Right lobe of liver (tissue), 4 donors: Measurements from ENCODE around the gene SHLD1.

Source experiments
- CTCF ChIP-seq, 4 donors: fragments of 200-600 bp in 3 of 4; fragments of 450-650 bp in 1 of 4; IDR thresholded peaks; one replicate each; pipeline versions ENCODE4 v1.5.1 to v1.8.0; 2016 to 2022; ENCODE audit warnings: antibody characterized with exemption in 4 of 4, mild to moderate bottlenecking in 2 of 4
- POLR2A ChIP-seq: fragments of 450-650 bp; IDR thresholded peaks from one replicate; pipeline ENCODE4 v1.6.1; 2017; ENCODE audit warnings: antibody characterized with exemption, mild to moderate bottlenecking
- donor health status: DM: no; HTN: no; CAD: no.
- donor health status: DM: no; HTN: no; CAD: no.
- donor health status: DM: no; HTN: yes; CAD: no.

GRCh38 chr20:5822569-5822968, 72.4 kb downstream of the SHLD1 start:
- TF ChIP-seq CTCF (IDR thresholded peaks at IDR 0.05) (no peak), POLR2A (no peak)
